ENCODE results near the gene CALU. TPM values are rescaled to one million over a fixed set of nuclear protein-coding genes. Genes with fewer than 3 reads are reported as not detected.

CALU gene
- total RNA-seq, 4 donors from 2014 or later: 107 to 132 (median 128) TPM

DNA sequence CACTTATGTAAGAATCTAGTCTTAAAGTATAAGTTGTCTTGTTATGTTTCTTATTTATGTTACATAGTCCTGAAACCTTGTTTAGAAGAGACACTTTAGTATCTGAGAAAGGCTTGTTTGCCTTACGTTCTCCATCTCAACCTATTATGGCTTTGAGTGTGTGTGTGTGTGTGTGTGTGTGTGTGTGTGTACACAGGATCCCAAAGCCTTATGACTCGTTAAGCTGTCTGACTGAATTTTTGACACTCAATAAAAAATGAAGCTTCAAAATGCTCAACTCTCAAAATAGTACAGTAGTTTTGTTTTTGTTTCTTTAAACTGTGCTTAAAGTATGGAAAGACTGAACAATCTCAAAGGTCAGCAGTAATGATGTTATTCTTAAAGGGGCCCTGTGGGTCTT lies 18.0 kb downstream of the CALU start:
- ATAC-seq (ENCODE audit: low FRiP score): no peak
- no peak for DNase-seq (ENCODE audit: low spot score)
- TF ChIP-seq, protein P1, sequence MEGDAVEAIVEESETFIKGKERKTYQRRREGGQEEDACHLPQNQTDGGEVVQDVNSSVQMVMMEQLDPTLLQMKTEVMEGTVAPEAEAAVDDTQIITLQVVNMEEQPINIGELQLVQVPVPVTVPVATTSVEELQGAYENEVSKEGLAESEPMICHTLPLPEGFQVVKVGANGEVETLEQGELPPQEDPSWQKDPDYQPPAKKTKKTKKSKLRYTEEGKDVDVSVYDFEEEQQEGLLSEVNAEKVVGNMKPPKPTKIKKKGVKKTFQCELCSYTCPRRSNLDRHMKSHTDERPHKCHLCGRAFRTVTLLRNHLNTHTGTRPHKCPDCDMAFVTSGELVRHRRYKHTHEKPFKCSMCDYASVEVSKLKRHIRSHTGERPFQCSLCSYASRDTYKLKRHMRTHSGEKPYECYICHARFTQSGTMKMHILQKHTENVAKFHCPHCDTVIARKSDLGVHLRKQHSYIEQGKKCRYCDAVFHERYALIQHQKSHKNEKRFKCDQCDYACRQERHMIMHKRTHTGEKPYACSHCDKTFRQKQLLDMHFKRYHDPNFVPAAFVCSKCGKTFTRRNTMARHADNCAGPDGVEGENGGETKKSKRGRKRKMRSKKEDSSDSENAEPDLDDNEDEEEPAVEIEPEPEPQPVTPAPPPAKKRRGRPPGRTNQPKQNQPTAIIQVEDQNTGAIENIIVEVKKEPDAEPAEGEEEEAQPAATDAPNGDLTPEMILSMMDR (IDR thresholded peaks at IDR 0.05): no peak

DNA sequence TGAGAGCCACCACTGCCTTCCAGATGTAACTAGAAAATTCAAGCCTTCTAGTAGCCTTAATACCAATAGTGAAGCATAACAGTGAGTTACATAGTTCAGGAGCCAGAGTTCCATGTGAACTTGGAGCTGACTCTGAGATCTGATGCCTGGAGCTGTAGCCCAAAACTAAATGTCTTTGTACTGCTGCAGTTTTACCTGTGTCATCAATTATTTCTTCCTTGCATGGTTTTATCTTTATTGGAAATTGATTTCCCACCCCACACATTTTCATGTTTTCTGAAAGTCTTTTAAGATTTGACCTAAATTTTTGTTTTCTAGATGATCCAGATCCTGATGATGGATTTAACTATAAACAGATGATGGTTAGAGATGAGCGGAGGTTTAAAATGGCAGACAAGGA lies 19.4 kb downstream of the CALU start:
- no peak for DNase-seq (ENCODE audit: low spot score)
- ATAC-seq (ENCODE audit: low FRiP score): no peak
- TF ChIP-seq, protein P1 (IDR thresholded peaks at IDR 0.05): no peak

DNA sequence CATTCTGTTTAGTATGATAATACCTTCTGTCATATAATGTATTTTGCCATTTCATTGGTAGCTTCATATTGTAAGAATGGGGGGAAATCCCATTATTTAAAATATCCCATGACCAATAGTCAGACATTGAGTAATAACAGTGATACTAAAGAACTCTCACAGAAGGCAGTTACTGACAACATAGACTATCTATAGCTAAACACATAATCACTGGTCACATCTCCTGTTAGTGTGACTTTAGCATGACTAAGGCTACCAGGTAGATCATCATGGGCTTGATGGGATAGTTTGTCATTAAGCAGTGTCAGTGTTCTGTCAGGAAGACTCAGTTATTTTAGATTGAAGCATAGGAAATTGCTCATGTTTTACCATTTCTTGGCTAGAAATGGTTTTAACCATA lies 20.1 kb downstream of the CALU start:
- TF ChIP-seq, protein P1 (IDR thresholded peaks at IDR 0.05): no peak
- DNase-seq (ENCODE audit: low spot score) (no peak), ATAC-seq (ENCODE audit: low FRiP score) (no peak)

DNA sequence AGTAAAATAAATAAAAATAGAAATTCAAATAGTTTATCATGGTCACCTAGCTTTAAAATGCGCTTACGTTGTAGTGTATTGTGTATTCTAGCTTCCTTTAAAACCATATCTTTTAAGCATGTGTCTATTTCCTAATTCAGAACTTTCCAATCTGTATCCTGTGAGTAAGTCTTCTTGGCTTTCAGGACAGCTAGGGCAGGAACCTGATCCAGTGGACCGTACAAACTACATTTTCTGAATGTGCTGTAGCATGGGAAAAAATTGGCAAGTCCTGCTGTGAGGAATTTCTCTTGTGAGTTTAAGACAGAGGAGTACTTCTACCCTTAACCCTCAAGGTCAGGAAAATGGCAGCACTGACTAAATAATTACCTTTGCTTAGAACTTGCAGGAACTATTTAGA lies 24.4 kb downstream of the CALU start:
- DNase-seq (ENCODE audit: low spot score) (no peak), ATAC-seq (ENCODE audit: low FRiP score) (peak; percentile 66)
- TF ChIP-seq, protein P1 (IDR thresholded peaks at IDR 0.05): no peak

DNA sequence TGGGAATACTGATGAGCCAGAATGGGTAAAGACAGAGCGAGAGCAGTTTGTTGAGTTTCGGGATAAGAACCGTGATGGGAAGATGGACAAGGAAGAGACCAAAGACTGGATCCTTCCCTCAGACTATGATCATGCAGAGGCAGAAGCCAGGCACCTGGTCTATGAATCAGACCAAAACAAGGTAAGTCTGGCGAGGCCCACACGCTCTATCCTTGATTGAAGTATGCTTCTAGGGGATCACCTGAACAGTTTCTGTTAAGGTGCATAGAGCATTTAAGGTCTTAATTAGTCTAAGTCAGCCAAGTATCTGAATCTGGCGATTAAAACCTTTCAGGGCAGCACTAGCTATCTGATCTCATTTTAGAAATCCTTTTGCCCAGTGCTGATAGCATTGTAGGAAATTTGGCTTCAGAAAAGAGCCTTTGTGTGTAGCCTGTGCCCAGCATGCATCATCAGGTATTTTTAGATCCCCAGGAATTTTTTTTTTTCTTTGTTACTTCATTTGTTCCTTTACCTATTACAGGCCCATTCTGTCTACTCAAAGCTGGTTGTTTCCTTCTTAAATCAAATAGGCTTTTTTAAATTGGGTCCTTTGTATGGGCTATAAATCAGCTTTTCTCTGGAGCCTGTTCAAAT lies 28.4 kb downstream of the CALU start:
- TF ChIP-seq, protein P1 (IDR thresholded peaks at IDR 0.05): no peak
- no peak for DNase-seq (ENCODE audit: low spot score)
- ATAC-seq (ENCODE audit: low FRiP score): no peak

DNA sequence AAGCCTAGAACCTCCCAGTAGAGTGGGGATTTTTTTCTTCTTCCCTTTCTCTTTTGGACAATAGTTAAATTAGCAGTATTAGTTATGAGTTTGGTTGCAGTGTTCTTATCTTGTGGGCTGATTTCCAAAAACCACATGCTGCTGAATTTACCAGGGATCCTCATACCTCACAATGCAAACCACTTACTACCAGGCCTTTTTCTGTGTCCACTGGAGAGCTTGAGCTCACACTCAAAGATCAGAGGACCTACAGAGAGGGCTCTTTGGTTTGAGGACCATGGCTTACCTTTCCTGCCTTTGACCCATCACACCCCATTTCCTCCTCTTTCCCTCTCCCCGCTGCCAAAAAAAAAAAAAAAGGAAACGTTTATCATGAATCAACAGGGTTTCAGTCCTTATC lies 31.1 kb downstream of the CALU start:
- ATAC-seq (ENCODE audit: low FRiP score) (no peak), DNase-seq (ENCODE audit: low spot score) (no peak)
- TF ChIP-seq, protein P1 (IDR thresholded peaks at IDR 0.05): no peak

DNA sequence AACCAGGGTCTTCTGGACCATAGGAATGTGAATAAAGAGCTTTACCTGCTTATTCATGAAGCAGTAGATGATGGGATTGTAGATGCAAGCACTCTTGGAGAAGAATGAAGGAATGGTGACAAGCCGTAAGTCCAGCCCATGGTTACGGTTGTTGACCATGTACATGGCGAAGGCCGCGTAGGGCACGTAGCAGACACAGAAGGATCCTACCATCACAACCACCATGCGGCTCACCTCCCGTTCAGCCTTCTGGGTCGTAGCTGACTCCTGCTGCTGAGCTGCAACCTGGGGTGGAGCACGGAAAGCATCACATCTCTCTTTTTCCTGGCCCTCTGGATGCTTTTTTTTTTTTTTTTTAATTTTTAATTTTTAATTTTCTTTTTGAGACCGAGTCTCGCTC lies 34.4 kb downstream of the CALU start:
- TF ChIP-seq, protein P1 (IDR thresholded peaks at IDR 0.05): no peak
- ATAC-seq (ENCODE audit: low FRiP score): no peak
- DNase-seq (ENCODE audit: low spot score): no peak

All from omental fat pad (tissue), 4 donors.